GM12874 (cell line): ENCODE measurements around the gene CYB5D1.

Experiments
- CTCF ChIP-seq: IDR thresholded peaks from 2 replicates; pipeline ENCODE4 v1.5.1; 2011; ENCODE audit warnings: low read depth, mild to moderate bottlenecking, control low read depth, low read length, moderate library complexity; ENCODE audit not compliant: insufficient read depth

CYB5D1 gene

GRCh38 chr17:7854078-7854777, 3.6 kb upstream of the CYB5D1 start:
- TF ChIP-seq CTCF, result no peak

- no peak for TF ChIP-seq CTCF
Measured at GRCh38 chr17:7854851-7855659, 2.7 kb upstream of the CYB5D1 start, which contains the start of gene TMEM88. TMEM88 (plus strand) TSS chr17:7855066; CDS start chr17:7855075, 9 bp downstream.

GRCh38 chr17:7855660-7856010, 2.2 kb upstream of the CYB5D1 start:
- TF ChIP-seq CTCF, result no peak

- no peak for TF ChIP-seq CTCF
Measured at GRCh38 chr17:7856011-7856810, 1.6 kb upstream of the CYB5D1 start.

- TF ChIP-seq CTCF, result peak; percentile 47
Measured at GRCh38 chr17:7856811-7857712, 741 bp upstream of the CYB5D1 start, which contains the start of gene NAA38. NAA38 (minus strand) TSS chr17:7857559; CDS start chr17:7857463, 96 bp downstream.

GRCh38 chr17:7858522-7858810, 663 bp downstream of the CYB5D1 start:
- TF ChIP-seq CTCF, result no peak
